Activated naive CD4-positive, alpha-beta T cell treated with anti-CD3 and anti-CD28 coated beads, Interleukin-2, amount 50 U/mL, for 16 hours (primary cell): ENCODE measurements around the gene PARN.
"Not testable (repeated sequence)": the region's sequence is repeated elsewhere in the genome, so short reads cannot be mapped to it uniquely, and the experiment has no call there.

ENCODE experiments used
- DNase-seq: peaks from one replicate; pipeline ENCODE4 v3.0.0-alpha.2; 2020

Gene PARN

DNA sequence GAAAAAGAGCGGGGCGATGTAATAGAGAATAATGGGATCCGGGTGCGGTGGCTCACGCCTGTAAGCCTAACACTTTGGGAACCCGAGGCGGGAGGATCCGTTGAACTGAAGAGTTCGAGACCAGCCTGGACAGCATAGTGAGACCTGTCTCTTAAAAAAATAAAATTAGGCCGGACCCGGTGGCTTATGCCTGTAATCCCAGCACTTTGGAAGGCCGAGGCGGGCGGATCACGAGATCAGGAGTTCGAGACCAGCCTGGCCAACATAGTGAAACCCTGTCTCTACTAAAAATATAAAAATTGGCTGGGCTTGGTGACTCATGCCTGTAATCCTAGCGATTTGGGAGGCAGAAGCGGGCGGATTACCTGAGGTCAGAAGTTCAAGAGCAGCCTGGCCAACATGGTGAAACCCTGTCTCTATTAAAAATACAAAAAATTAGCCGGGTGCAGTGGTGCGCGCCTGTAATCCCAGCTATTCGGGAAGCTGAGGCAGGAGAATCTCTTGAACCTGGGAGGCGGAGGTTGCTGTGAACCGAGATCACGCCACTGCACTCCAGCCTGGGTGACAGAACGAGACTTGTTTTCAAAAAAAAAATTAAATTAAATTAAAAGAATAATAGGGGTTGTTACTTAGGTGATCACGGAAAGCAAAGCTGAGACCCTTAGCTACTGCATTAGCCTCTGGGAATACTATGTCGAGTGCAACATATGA, 715 bp upstream of the PARN start:
- not testable (repeated sequence) for DNase-seq

DNA sequence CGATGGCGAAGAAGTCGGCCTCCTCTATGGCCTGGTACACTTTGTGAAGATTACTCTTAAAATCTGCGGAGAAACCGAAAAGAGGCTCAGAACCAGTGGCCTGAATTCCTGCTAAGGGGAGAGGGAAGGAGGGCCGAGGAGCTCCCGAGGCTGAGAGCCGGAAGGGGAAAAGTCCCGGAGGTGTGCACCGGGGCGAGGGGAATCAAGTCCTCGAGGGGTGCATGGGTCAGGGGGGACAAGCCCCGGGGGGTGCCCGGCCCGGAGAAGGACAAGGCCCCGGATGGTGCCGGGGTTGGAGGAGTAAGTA, 495 bp downstream of the PARN start:
- DNase-seq: no peak

DNA sequence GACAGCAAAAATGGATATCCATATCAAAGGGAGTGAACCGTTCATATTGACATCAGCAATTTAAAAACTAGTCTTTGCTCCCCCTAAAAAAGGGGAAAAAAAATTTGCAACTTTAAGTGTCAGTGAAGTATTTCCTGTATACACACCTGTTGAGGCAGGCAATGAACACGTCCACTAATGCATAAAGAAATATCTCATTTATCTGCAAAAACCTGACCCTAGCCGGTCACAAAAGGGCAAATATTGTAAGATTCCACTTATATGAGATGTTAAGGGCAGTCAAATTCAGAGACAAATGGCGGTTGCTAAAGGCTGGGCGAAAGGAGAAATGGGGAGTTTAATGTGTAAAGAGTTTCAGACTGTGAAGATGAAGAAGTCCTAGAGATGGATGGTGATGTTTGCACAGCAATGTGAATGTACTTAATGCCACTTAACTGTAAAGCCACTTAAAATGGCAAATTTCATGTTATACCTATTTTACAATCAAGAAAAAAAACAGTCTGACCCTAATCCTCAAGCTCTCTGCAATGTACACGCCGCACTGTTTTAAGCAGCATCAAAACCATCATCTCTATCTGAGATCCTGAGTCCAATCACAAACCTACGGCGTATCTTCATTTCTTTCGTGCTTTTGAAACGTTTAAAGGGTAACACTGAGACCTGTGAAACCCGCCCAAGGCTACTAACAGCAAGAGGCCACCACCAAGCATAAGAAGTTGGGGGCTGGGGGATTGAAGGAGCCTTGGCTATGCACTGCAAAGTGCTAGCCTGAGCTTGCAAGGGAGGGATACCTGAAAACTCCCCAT, 1.1 kb downstream of the PARN start:
- DNase-seq: no peak

DNA sequence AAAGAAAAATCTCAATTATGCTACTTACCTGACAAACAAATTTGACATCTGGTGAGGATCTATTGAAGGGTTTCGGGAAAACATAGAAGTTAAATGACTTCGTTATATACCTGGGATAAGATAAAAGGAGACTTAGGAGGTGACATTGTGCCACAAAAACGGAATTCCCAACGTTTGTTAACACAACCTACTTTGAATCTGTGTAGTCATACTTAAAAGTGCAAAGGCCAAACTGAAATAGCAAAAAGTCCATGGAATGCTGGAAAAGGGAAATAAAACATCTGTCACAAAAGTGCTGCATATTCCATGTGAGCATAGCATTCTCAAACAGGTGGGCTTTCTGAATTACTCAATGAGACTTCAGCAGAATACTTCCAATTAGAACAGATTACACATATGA, 3.0 kb downstream of the PARN start:
- no peak for DNase-seq

DNA sequence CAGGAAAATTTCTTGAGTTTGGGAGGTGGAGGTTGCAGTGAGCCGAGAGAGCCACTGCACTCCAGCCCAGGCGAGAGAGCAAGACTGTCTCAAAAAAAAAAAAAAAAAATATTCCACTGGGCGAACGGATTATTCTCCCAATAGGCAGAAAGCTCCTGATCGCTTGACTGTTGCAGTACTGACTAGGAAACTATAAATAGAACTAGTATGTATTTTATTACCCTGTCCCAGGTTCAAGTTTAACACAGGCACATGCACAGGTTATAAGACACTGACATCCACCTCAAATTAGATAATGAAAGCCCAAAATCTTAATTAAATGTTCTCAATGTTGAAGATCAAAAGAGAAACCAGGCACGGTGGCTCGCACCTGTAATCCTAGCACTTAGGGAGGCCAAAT, 11.5 kb downstream of the PARN start:
- DNase-seq: no peak

DNA sequence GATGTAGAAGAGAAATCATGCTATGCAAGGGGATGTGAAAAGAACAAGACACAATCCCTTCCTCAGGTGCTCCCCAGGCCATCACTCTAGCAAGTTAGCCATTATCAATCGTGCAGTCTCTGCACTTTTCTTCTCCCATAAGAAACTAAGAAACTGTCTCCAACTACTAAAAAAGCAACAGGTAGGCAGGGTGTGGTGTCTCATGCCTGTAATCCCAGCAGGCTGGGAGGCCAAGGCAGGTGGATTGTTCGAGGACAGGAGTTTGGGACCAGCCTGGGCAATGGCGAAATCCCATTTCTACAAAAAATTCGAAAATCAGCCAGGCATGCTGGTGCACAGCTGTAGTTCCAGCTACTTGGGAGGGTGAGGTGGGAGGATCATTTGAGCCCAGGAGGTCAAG, 13.8 kb downstream of the PARN start:
- no peak for DNase-seq

DNA sequence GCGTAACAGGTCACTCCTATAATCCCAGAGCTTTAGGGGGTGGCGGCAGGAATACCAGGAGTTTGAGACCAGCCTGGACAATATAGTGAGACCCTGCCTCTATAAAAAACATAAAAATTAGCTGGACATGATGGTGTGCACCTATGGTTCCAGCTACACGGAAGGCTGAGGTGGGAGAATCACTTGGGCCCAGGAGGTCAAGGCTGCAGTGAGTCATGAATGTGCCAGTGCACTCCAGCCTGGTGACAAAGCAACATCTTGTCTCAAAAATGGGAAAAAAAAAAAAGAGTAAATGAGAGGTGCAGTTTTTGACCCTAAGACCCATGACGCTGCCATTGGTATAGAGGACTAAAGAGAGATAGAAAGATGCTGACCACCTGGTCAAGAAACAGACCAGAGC, 16.1 kb downstream of the PARN start:
- no peak for DNase-seq

DNA sequence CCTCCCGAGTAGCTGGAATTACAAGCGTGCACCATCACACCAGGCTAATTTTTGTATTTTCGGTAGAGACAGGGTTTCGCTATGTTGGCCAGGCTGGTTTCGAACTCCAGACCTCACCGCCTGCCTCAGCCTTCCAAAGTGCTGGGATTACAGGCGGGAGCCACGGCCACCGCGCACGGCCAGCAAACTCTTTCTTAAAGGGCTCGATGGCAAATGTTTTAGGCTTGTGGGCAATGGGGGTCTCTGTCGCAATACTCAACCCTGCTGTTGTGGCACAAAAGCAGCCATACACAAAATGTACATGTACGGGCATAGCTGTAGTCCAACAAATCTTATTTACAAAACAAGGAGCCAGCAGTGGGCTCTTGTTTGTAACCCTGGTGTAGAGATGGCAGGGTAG, 18.4 kb downstream of the PARN start:
- DNase-seq: no peak

DNA sequence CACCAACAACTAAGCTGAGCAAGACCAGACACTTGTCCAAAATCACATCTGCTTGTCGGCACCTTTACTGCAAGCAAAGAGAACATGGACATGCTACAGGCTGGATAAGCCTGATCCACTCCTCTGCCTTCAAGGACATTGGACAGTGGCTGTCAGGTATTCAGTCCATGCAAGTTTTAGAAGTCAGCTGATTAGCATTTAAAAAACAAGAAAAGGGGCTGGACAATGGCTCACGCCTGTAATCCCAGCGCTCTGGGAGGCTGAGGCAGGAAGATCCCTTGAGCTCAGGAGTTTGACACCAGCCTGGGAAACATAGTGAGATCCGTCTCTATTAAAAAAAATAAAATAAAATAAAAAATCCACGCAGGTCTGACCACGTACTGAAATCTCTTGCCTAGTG, 20.3 kb downstream of the PARN start:
- no peak for DNase-seq

DNA sequence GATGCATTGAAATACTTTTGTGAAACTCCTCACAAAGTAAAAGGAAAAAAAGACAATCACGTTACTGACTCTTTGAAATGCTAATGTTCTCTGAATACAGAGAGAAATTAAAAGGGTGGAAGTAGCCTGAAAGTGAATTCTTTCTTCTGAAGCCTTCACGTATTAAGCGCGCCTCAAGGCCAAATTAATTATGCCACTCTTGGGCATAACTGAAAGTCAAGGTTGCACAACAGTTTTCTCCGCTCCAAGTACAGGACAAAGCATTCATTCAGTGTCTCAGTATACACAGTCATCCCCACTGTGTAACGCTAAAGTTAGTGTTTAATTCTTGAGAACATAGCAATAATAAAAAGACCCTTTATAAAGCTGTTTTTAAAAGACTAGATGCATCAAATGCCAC, 21.5 kb downstream of the PARN start:
- DNase-seq: no peak

DNA sequence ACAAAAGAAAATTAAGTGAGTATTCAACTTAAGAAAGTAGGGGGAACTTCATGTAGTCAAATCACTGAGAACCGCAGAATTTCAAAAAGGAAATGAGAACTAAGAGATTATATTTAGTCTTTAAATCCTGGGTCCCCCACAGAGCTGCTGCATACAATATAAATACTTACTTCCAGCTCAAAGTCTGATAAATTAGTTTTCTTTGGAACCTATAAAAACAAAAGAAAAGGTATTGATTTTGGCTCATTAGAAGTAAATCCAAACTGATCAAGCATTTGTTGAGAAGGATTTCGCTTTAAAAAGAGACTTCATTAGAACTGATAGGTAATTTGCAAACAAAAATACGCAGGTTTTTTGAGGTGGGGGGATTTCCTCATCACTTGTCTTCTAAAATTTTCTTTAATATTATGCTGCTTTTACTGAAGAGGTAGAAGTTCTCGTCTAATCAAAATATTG, 21.9 kb downstream of the PARN start:
- DNase-seq: no peak

DNA sequence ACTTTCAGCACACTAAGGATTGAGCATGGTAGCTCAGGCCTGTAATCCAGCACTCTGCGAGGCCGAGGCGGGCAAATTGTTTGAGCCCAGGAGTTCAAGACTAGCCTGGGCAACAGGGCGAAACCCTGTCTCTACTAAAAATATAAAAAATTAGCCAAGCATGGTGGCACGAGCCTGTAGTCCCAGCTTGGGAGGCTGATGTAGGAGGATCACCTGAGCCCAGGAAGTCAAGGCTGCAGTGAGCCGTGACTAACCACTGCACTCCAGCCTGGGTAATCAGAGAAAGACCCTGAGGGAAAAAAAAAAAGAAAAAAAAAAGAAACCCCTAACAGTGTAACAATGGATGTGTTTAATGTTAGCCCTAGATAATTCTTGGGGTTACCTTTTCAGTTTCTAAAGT, 24.0 kb downstream of the PARN start:
- DNase-seq: no peak

DNA sequence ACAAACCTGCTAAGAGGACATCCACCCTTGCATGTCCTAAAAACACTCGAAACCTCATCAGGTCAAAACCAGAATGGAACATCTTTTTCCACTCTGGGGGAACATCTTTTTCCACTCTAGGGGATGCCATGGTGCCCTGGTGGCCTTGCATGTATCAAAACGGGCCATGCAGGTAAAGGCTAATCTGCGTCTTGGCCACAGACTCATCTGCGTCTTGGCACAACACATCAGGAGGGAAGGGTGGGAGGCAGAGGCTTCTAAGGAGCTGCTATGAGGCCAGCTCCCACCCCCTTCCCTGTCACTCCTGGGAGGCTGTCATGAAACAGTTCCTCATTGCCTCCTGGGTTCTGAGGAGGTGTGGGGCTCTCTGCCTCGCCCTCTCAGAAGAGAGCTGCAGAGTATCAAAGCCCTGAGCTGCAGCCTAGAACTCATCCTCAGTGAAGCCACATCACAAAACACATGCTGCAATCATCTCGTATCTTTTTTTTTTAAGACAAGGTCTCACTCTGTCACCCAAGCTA, 27.6 kb downstream of the PARN start:
- no peak for DNase-seq

DNA sequence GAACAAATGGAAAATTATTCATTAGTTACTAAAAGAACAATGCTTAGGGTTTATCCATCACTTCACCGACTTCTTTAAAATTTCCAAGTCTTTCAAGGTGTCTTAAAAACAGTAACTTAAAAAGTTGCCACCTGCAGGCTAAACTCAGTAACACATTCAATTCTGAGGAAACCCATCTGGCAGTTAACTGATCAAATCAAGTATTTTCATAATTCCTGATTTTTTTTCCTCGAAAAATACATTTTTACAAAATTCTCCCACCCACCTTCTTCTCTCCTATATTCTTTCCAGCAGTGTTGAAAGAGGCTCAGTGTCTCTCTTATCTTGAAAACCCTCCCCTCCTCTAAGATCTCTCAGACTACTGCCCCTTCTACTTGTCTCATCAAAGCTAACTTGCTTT, 29.9 kb downstream of the PARN start:
- DNase-seq: no peak

DNA sequence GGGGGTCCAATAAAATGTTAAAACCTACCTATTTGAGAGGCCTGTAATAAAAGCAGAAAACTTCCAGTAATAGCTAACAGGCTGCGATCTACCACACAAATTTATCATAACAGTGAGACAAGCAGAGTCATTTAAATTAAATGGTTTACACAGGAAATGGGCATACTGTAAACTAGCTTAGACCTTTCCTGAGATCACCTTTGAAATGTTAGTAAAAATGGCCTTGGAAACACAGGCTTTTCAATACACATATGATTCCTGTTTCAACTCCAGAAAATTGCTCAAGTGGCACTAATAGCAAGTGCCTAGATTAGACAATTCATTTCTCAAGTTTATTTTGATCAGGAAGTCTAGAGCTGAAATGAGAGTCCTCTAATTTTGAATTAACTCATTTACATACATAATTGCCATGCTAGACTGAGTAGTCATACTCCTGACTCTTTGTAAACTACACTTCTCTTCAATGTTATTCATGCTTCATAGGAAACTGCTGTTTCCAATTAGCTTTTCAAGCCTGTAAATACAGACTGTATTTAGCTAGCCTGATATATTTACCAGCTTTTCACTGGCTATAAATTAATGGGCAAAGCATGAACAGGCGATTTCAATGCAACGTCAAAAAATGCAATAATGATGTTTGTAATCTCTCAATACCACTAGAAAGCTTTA, 43.3 kb downstream of the PARN start:
- DNase-seq: no peak

DNA sequence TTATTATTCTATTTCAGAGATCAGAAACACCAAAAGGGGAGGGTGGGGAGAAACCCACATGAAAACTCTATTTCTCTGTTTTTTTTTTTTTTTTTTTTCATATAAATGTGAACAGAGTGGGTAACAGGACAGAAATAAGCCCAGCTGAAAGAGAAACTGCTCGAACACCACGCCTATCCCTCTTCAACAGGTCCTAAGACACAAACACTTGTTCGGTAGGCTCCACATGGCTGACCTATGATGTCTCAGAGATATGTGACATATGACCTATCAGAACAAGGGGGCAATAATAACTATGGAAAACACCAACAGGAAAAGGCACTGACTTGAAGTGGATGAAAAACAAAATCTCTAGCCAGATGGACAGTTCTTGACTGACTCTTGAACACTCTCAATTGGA, 44.8 kb downstream of the PARN start:
- DNase-seq: no peak

DNA sequence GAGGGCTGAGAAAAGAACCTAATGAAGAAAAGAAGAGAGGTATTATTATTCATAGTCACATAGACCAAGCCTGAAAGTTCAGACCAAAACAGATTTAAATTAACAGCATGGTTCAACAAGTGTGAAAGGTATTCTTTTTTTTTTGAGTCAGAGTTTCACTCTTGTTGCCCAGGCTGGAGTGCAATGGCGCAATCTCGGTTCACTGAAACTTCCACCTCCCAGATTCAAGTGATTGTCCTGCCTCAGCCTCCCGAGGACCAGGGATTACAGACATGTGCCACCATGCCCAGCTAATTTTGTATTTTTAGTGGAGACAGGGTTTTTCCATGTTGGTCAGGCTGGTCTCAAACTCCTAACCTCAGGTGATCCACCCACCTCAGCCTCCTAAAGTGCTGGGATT, 49.1 kb downstream of the PARN start:
- not testable (repeated sequence) for DNase-seq

DNA sequence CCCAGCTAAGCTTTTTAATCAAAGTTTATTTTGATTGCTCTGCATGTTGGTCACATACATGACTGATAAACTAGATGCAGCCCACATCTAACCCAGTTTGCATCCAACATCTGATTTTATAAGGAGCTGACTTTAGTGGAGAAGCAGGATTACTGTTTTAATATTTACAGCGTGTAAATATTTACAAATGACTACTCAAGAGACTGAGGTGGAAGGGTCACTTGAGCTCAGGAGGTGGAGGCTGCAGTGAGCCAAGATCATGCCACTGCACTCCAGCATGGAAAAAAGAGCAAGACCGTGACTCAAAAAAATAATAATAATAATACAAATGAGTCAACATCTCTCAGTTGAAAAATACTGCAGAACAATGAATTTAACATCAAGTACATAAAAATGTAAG, 50.8 kb downstream of the PARN start:
- no peak for DNase-seq

DNA sequence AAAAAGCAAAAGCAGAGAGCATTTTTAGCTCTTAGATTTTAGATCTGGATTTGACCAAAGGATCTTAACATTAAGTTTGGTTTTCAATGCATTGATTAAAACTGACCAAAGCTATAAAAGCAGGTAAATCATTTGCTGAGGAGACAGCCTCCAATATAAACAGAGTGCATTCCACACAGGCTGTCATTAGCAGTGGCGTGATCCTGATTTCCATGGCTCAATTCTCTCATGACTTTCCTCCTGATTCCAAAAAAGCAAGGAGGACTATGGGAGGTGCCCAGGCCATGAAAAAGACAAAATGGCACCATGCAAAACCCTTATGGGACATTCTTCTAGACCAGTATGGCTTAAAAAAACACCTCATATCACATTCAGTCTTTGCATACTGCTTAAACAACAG, 53.5 kb downstream of the PARN start:
- DNase-seq: no peak

DNA sequence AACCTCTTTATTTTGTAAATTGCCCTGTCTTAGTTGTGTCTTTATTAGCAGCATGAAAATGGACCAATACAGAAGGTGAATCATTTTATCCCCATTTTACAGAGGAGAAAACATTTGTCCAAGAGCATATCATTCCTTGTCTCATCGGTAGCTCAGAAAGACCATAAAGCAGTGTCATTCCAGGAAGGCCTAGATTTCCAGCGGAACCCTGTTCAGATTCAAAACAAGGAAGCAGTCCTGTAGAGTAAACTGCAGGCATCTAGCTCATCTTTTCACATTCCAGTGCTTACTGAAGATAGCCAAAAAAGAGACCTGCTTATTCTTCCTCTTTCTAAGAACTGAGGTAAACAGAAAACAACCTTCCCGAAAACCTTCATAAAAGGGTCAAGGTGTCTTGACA, 54.0 kb downstream of the PARN start:
- DNase-seq: no peak

DNA sequence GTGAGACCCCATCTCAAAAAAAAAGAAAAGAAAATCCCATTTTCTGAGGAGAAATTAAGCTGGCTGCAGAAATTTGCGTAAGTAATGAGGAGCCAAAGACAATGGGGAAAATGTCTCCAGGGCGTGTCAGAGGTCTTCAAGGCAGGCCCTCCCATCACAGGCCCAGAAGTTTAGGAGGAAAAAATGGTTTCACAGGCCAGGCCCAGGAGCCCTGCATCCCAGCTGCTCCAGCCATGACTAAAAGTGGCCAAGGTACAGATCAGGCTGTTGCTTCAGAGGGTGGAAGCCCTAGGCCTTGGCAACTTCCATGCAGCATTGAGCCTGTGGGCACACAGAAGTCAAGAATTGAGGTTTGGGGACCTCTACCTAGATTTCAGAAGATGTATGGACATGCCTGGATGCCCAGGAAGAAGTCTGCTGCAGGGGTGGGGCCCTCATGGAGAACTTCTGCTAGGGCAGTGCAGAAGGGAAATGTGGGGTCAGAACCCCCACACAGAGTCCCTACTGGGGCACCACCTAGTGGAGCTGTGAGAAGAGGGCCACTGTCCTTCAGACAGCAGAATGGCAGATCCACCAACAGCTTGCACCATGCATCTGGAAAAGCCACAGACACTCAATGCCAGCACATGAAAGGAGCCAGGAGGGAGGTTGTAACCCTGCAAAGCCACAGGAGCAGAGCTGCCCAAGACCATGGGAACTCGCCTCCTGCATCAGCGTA, 55.2 kb downstream of the PARN start:
- not testable (repeated sequence) for DNase-seq

DNA sequence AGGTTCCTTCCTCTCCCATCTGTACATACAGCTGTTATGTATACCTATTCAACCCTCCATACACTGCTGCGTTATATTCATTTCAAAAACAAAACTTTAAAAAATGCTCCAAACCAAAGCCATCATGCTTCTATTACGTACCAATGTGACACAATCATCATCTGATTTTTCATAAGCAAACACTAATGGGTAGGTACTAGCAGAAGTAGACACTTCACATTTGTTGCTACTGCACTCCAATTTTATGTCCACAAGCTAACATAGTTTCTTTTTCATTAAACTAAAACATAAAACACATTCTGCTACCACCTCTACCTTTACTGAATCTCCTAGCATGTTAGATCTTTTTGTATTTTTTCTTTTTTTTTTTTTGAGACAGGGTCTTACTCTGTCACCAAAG, 57.5 kb downstream of the PARN start:
- no peak for DNase-seq

DNA sequence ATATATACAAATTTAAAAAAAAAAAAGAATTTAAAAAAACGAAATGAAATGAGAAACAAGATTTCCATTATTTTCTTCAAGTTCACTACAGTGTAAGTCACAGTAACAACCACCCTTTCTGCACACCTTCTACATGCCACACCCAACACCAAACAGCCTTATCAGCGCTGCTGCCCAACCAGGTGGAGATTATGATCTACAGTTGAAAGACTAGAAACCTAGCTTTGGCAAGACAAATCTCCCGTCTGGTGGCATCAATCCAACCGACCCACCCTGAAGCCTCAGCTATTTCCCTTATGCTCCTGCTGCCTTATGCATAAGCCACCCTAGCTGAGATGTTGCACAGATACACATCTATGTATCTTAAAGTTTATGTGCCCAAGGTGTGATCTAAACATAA, 60.8 kb downstream of the PARN start:
- no peak for DNase-seq
